Peyer's patch (tissue), 4 donors: Measurements from ENCODE around the gene NBEAL2.

ENCODE experiments used
- POLR2A ChIP-seq, 2 donors: fragments of 450-650 bp; IDR thresholded peaks; one replicate each; pipeline ENCODE4 v1.5.1; 2017; ENCODE audit warnings: antibody characterized with exemption in 2 of 2, mild to moderate bottlenecking in 2 of 2, moderate library complexity in 2 of 2
- TF ChIP-seq, protein P1 (sequence below), 6 experiments: fragments of 450-650 bp in 4 of 6; fragments of 200-600 bp in 2 of 6; sonication (generic) in 1 of 6; IDR thresholded peaks; one replicate each; pipeline ENCODE4 v1.5.1; 2017 to 2019; ENCODE audit warnings: antibody characterized with exemption in 6 of 6, mild to moderate bottlenecking in 3 of 6, moderate library complexity in 1 of 6

DNA sequence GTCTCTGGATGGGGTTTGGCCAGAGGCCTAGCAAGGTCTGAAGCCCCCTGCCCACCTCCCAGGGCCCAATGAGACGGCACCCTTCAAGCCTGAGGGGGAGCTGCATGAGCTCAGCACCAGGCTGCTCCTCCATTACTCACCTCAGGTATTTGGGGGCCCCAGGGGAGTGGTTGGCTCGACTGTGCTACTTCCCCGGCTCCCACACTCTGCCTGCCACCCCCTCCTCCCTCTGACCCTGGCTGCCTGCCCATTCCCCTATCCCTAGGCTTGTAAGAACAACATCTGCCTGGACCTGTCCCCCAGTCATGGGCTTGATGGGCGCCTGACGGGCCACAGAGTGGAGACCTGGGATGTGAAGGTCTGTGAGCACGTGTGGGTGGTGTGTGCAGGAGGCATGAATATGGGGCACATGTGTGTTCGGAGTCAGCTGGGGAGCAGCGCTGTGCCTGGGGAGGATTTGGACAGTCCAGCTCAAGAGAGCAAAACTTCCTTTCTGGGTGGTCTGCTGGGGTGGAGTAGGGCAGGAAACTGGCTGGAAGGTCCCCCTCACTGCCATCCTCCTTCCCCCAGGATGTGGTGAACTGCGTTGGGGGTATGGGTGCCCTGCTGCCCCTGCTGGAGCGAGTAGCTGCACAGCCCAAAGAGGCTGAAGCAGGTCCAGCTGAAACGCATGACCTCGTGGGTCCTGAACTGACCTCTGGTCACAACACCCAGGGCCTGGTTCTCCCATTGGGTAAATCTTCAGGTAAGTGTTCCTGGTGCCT, 17.4 kb downstream of the NBEAL2 start:
- TF ChIP-seq, protein P1, sequence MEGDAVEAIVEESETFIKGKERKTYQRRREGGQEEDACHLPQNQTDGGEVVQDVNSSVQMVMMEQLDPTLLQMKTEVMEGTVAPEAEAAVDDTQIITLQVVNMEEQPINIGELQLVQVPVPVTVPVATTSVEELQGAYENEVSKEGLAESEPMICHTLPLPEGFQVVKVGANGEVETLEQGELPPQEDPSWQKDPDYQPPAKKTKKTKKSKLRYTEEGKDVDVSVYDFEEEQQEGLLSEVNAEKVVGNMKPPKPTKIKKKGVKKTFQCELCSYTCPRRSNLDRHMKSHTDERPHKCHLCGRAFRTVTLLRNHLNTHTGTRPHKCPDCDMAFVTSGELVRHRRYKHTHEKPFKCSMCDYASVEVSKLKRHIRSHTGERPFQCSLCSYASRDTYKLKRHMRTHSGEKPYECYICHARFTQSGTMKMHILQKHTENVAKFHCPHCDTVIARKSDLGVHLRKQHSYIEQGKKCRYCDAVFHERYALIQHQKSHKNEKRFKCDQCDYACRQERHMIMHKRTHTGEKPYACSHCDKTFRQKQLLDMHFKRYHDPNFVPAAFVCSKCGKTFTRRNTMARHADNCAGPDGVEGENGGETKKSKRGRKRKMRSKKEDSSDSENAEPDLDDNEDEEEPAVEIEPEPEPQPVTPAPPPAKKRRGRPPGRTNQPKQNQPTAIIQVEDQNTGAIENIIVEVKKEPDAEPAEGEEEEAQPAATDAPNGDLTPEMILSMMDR (IDR thresholded peaks at IDR 0.05) = no peak
- no peak for TF ChIP-seq POLR2A (IDR thresholded peaks at IDR 0.05)
